Thymus (tissue), 11 donors: ENCODE data around the gene LPP. TPM values are rescaled to one million over a fixed set of nuclear protein-coding genes. Genes with fewer than 3 reads are reported as not detected.
A peak's percentile ranks its signal among the peaks of the same experiment; 100 is the strongest.

ENCODE experiments used
- DNase-seq, 9 donors: peaks; one replicate each; pipeline ENCODE4 v3.0.0-alpha.2; 2013; ENCODE audit warnings: low spot score in 9 of 9, low read depth in 6 of 9, missing footprints in 1 of 9
- H3K27ac ChIP-seq, 2 donors: one replicate each; pipeline ENCODE4 v1.5.1; 2013; ENCODE audit warnings: control low read depth in 1 of 2, low read depth in 1 of 2, low read length in 1 of 2, mild to moderate bottlenecking in 1 of 2, moderate library complexity in 1 of 2
- H3K27me3 ChIP-seq, 2 donors: one replicate each; pipeline ENCODE4 v1.5.1; 2013; ENCODE audit warnings: low read length in 1 of 2; ENCODE audit not compliant: control insufficient read depth in 2 of 2, insufficient read depth in 1 of 2
- H3K36me3 ChIP-seq, 2 donors: one replicate each; pipeline ENCODE4 v1.5.1; 2013; ENCODE audit warnings: low read length in 1 of 2, mild to moderate bottlenecking in 1 of 2, moderate library complexity in 1 of 2; ENCODE audit not compliant: control insufficient read depth in 2 of 2, insufficient read depth in 2 of 2
- H3K4me1 ChIP-seq, 2 donors: one replicate each; pipeline ENCODE4 v1.5.1; 2013; ENCODE audit warnings: low read length in 2 of 2; ENCODE audit not compliant: control insufficient read depth in 2 of 2, insufficient read depth in 2 of 2
- H3K4me3 ChIP-seq, 2 donors: one replicate each; pipeline ENCODE4 v1.5.1; 2013; ENCODE audit warnings: low read length in 2 of 2, control low read depth in 1 of 2, mild to moderate bottlenecking in 1 of 2
- H3K9me3 ChIP-seq, 2 donors: one replicate each; pipeline ENCODE4 v1.5.1; 2013; ENCODE audit warnings: low read length in 1 of 2, mild to moderate bottlenecking in 1 of 2; ENCODE audit not compliant: control insufficient read depth in 2 of 2, insufficient read depth in 1 of 2
- WGBS: extraction: QIAGEN DNeasy Blood & Tissue Kit; methylation state at CpG from one replicate; pipeline ENCODE4 v1.1.7; 2013; 5-methylcytosine and 5-hydroxymethylcytosine counted together
- polyA plus RNA-seq: library from polyadenylated mRNA; stranded (reverse); fragments of 200-250 nt; gene quantifications from one replicate; pipeline ENCODE4 v1.2.3, GENCODE V29; 2013
- total RNA-seq: library from RNA; stranded (reverse); fragments of 120-200 nt; gene quantifications from one replicate; pipeline ENCODE4 v1.2.4, GENCODE V29; 2013
- donor health status: healthy.

The LPP gene
- total and polyA plus RNA-seq, 2 donors = 6.5 to 9.2 TPM

- H3K4me1 ChIP-seq = no peaks in the 10 kb centered on the region
- no peak for DNase-seq
- H3K27ac ChIP-seq = no peak overlapping the region
- H3K4me3 ChIP-seq = no peak overlapping the region
- WGBS = 97% methylated on average over 2 of the region's 2 CpGs
- H3K27me3 ChIP-seq = no peaks in the 10 kb centered on the region
- no peaks in the 10 kb centered on the region for H3K9me3 ChIP-seq
- H3K36me3 ChIP-seq = no peaks in the 10 kb centered on the region
These were observed 736.8 kb downstream of the LPP start for GRCh38 chr3:188890572-188891270.

GRCh38 chr3:188899881-188900280, 745.9 kb downstream of the LPP start:
- no peak for DNase-seq
- H3K27me3 ChIP-seq = no peaks in the 10 kb centered on the region
- H3K4me3 ChIP-seq = no peak overlapping the region
- H3K9me3 ChIP-seq = no peaks in the 10 kb centered on the region
- H3K27ac ChIP-seq = no peak overlapping the region
- H3K36me3 ChIP-seq = no peaks in the 10 kb centered on the region
- WGBS = 95% methylated on average over 6 of the region's 6 CpGs
- H3K4me1 ChIP-seq = peaks cover 0 to 3% of the 10 kb centered on the region in 2 donors

- no peaks in the 10 kb centered on the region for H3K27me3 ChIP-seq
- no peaks in the 10 kb centered on the region for H3K36me3 ChIP-seq
- 89% methylated on average over 2 of the region's 2 CpGs for WGBS
- DNase-seq = no peak
- H3K4me1 ChIP-seq = peaks cover 0 to 3% of the 10 kb centered on the region in 2 donors
- H3K9me3 ChIP-seq = no peaks in the 10 kb centered on the region
- no peak overlapping the region for H3K4me3 ChIP-seq
- H3K27ac ChIP-seq = no peak overlapping the region
These were observed 746.5 kb downstream of the LPP start for GRCh38 chr3:188900421-188900951.

- Histone ChIP-seq H3K27me3 (no peaks in the 10 kb centered on the region), H3K36me3 (no peaks in the 10 kb centered on the region), H3K9me3 (no peaks in the 10 kb centered on the region), H3K4me3 (no peak overlapping the region), H3K4me1 (peaks cover 0 to 3% of the 10 kb centered on the region in 2 donors), H3K27ac (peak overlapping the region in 1 of 2 donors; percentile 55)
- WGBS = 90% methylated on average over 6 of the region's 6 CpGs
- DNase-seq = no peak
These were observed 747.2 kb downstream of the LPP start for GRCh38 chr3:188901126-188901525.

- Histone ChIP-seq H3K4me1 (peaks cover 0 to 3% of the 10 kb centered on the region in 2 donors), H3K9me3 (no peaks in the 10 kb centered on the region), H3K27ac (no peak overlapping the region), H3K27me3 (no peaks in the 10 kb centered on the region), H3K36me3 (no peaks in the 10 kb centered on the region), H3K4me3 (no peak overlapping the region)
- 97% methylated on average over 4 of the region's 4 CpGs for WGBS
- DNase-seq = no peak
These were observed 747.8 kb downstream of the LPP start for GRCh38 chr3:188901671-188902287.

GRCh38 chr3:188904670-188905069, 750.7 kb downstream of the LPP start:
- no peak overlapping the region for H3K27ac ChIP-seq
- WGBS = 92% methylated on average over 1 of the region's 1 CpG

GRCh38 chr3:188905547-188905946, 751.6 kb downstream of the LPP start:
- Histone ChIP-seq H3K4me3 (no peak overlapping the region), H3K4me1 (no peaks in the 10 kb centered on the region), H3K27me3 (no peaks in the 10 kb centered on the region), H3K36me3 (no peaks in the 10 kb centered on the region), H3K27ac (no peak overlapping the region), H3K9me3 (no peaks in the 10 kb centered on the region)
- 95% methylated on average over 2 of the region's 2 CpGs for WGBS
- DNase-seq = no peak

More at GRCh38 chr3:188904670-188905069, 750.7 kb downstream of the LPP start:
- no peaks in the 10 kb centered on the region for H3K27me3 ChIP-seq
- H3K4me3 ChIP-seq = no peak overlapping the region
- H3K4me1 ChIP-seq = peaks cover 0 to 3% of the 10 kb centered on the region in 2 donors
- no peaks in the 10 kb centered on the region for H3K9me3 ChIP-seq
- DNase-seq = no peak
- no peaks in the 10 kb centered on the region for H3K36me3 ChIP-seq

- Histone ChIP-seq H3K27ac (no peak overlapping the region), H3K36me3 (no peaks in the 10 kb centered on the region), H3K4me3 (no peak overlapping the region), H3K27me3 (no peaks in the 10 kb centered on the region), H3K4me1 (no peaks in the 10 kb centered on the region), H3K9me3 (no peaks in the 10 kb centered on the region)
- 96% methylated on average over 7 of the region's 7 CpGs for WGBS
- no peak for DNase-seq
These were observed 752.3 kb downstream of the LPP start for GRCh38 chr3:188906236-188906635.

GRCh38 chr3:188908002-188908850, 754.3 kb downstream of the LPP start:
- no peaks in the 10 kb centered on the region for H3K4me1 ChIP-seq
- 93% methylated on average over 5 of the region's 5 CpGs for WGBS
- no peaks in the 10 kb centered on the region for H3K9me3 ChIP-seq
- DNase-seq = no peak
- H3K36me3 ChIP-seq = no peaks in the 10 kb centered on the region
- no peaks in the 10 kb centered on the region for H3K27me3 ChIP-seq
- H3K4me3 ChIP-seq = no peak overlapping the region
- no peak overlapping the region for H3K27ac ChIP-seq
